GM19035 (cell line): Measurements from ENCODE around the gene LRMDA.

ENCODE experiments used
- ATAC-seq: cut with Tn5 transposase; IDR thresholded peaks from one replicate; pipeline ENCODE4 v1.9.1; 2021; ENCODE audit not compliant: unreplicated experiment

Gene LRMDA

GRCh38 chr10:75470901-75471300 is 39.5 kb downstream of the LRMDA start:
- ATAC-seq, result no peak

- no peak for ATAC-seq
These were observed 41.3 kb downstream of the LRMDA start for GRCh38 chr10:75472685-75473084.

- ATAC-seq, result no peak
These were observed 42.7 kb downstream of the LRMDA start for GRCh38 chr10:75474106-75474505.

- ATAC-seq, result no peak
These were observed 44.2 kb downstream of the LRMDA start for GRCh38 chr10:75475460-75476182.

GRCh38 chr10:75476569-75476968 is 45.1 kb downstream of the LRMDA start:
- ATAC-seq, result no peak

GRCh38 chr10:75476985-75477384 is 45.6 kb downstream of the LRMDA start:
- no peak for ATAC-seq

- no peak for ATAC-seq
These were observed 46.3 kb downstream of the LRMDA start for GRCh38 chr10:75477680-75478079.

- no peak for ATAC-seq
These were observed 49.0 kb downstream of the LRMDA start for GRCh38 chr10:75480374-75480773.

GRCh38 chr10:75483188-75483587 is 51.8 kb downstream of the LRMDA start:
- ATAC-seq, result no peak

GRCh38 chr10:75484717-75485116 is 53.3 kb downstream of the LRMDA start:
- no peak for ATAC-seq

GRCh38 chr10:75486591-75486990 is 55.2 kb downstream of the LRMDA start:
- no peak for ATAC-seq

GRCh38 chr10:75487087-75487754 is 55.8 kb downstream of the LRMDA start:
- no peak for ATAC-seq

GRCh38 chr10:75487755-75488125 is 56.3 kb downstream of the LRMDA start:
- ATAC-seq, result no peak

GRCh38 chr10:75492173-75492925 is 60.9 kb downstream of the LRMDA start:
- no peak for ATAC-seq

- ATAC-seq, result no peak
These were observed 62.0 kb downstream of the LRMDA start for GRCh38 chr10:75493464-75493863.

GRCh38 chr10:75495434-75496190 is 64.2 kb downstream of the LRMDA start:
- no peak for ATAC-seq

GRCh38 chr10:75496191-75496567 is 64.8 kb downstream of the LRMDA start:
- ATAC-seq, result no peak

GRCh38 chr10:75497997-75498883 is 66.8 kb downstream of the LRMDA start:
- ATAC-seq, result no peak

- no peak for ATAC-seq
These were observed 67.5 kb downstream of the LRMDA start for GRCh38 chr10:75498884-75499350.

- no peak for ATAC-seq
These were observed 68.2 kb downstream of the LRMDA start for GRCh38 chr10:75499556-75500160.
